WERI-Rb-1 (cell line): ENCODE results near the gene MLLT10.

Source experiments
- DNase-seq: peaks from one replicate; pipeline ENCODE4 v3.0.0-alpha.2; 2020
- H3K27ac ChIP-seq: fragments of 250-450 bp; sonication (Bioruptor Pico); 2 replicates; pipeline ENCODE4 v1.5.1; 2020; ENCODE audit warnings: mild to moderate bottlenecking, moderate library complexity
- H3K27me3 ChIP-seq: fragments of 250-450 bp; sonication (Bioruptor Pico); 2 replicates; pipeline ENCODE4 v1.5.1; 2021; ENCODE audit warnings: mild to moderate bottlenecking, low read depth, moderate library complexity; ENCODE audit not compliant: insufficient read depth, severe bottlenecking
- H3K36me3 ChIP-seq: fragments of 250-450 bp; sonication (Bioruptor Pico); 2 replicates; pipeline ENCODE4 v1.5.1; 2020; ENCODE audit warnings: mild to moderate bottlenecking, moderate library complexity
- H3K4me3 ChIP-seq: 2 replicates; pipeline ENCODE4 v1.5.1; 2011; ENCODE audit warnings: low read depth, mild to moderate bottlenecking, control low read depth, low read length
- H3K9me3 ChIP-seq: fragments of 250-450 bp; sonication (Bioruptor Pico); 2 replicates; pipeline ENCODE4 v1.5.1; 2021; ENCODE audit warnings: mild to moderate bottlenecking, moderate library complexity; ENCODE audit not compliant: severe bottlenecking
- CTCF ChIP-seq: IDR thresholded peaks from 2 replicates; pipeline ENCODE4 v1.5.1; 2011; ENCODE audit warnings: low read depth, mild to moderate bottlenecking, control low read depth, inconsistent platforms, low read length

Gene MLLT10

GRCh38 chr10:21593986-21594385 lies 60.0 kb downstream of the MLLT10 start:
- no peak for DNase-seq
- Histone ChIP-seq H3K27ac (no peak overlapping the region), H3K27me3 (no peaks in the 10 kb centered on the region), H3K9me3 (no peaks in the 10 kb centered on the region), H3K4me3 (no peak overlapping the region), H3K36me3 (no peaks in the 10 kb centered on the region)
- no peak for TF ChIP-seq CTCF

GRCh38 chr10:21599582-21599981 lies 65.5 kb downstream of the MLLT10 start:
- DNase-seq = no peak
- H3K36me3 ChIP-seq = no peaks in the 10 kb centered on the region
- H3K27ac ChIP-seq = no peak overlapping the region
- no peak for TF ChIP-seq CTCF
- no peaks in the 10 kb centered on the region for H3K9me3 ChIP-seq
- no peaks in the 10 kb centered on the region for H3K27me3 ChIP-seq
- no peak overlapping the region for H3K4me3 ChIP-seq

- H3K4me3 ChIP-seq = no peak overlapping the region
- no peaks in the 10 kb centered on the region for H3K27me3 ChIP-seq
- H3K27ac ChIP-seq = no peak overlapping the region
- no peak for DNase-seq
- no peaks in the 10 kb centered on the region for H3K9me3 ChIP-seq
- H3K36me3 ChIP-seq = no peaks in the 10 kb centered on the region
- TF ChIP-seq CTCF = no peak
These were observed 66.9 kb downstream of the MLLT10 start for GRCh38 chr10:21600804-21601433.

GRCh38 chr10:21602313-21602712 lies 68.3 kb downstream of the MLLT10 start:
- H3K27me3 ChIP-seq = no peaks in the 10 kb centered on the region
- H3K9me3 ChIP-seq = no peaks in the 10 kb centered on the region
- no peaks in the 10 kb centered on the region for H3K36me3 ChIP-seq
- no peak overlapping the region for H3K4me3 ChIP-seq
- DNase-seq = no peak
- TF ChIP-seq CTCF = no peak
- H3K27ac ChIP-seq = no peak overlapping the region

- DNase-seq = no peak
These were observed 69.7 kb downstream of the MLLT10 start for GRCh38 chr10:21603721-21604120.

More at GRCh38 chr10:21603721-21604120, 69.7 kb downstream of the MLLT10 start:
- H3K27ac ChIP-seq = no peak overlapping the region
- no peak overlapping the region for H3K4me3 ChIP-seq
- TF ChIP-seq CTCF = no peak
- no peaks in the 10 kb centered on the region for H3K9me3 ChIP-seq
- no peaks in the 10 kb centered on the region for H3K27me3 ChIP-seq
- no peaks in the 10 kb centered on the region for H3K36me3 ChIP-seq
